Measurements from ENCODE around the gene MIEF1. TPM values are rescaled to one million over a fixed set of nuclear protein-coding genes. Genes with fewer than 3 reads are reported as not detected.

Gene MIEF1
- polyA plus RNA-seq, 1 experiment: 21.0 TPM

- CTCF ChIA-PET: interaction anchor here (1.7 kb wide), 1 partner anchor 9 kb away, joined by 4 read pairs; no protein-coding TSS in a partner anchor
- POLR2A ChIA-PET: no interaction called here
Observed at GRCh38 chr22:39486951-39487825, 14.9 kb upstream of the MIEF1 start.

GRCh38 chr22:39487826-39488520 is 14.1 kb upstream of the MIEF1 start:
- H3K4me3 ChIP-seq (ENCODE audit: low read depth, low read length): no peak overlapping the region
- POLR2A ChIA-PET: no interaction called here
- no peaks in the 10 kb centered on the region for H3K36me3 ChIP-seq (ENCODE audit: control insufficient read depth, insufficient read depth, low read length)
- no peaks in the 10 kb centered on the region; the same call in 1 of the 2 replicates for H3K27me3 ChIP-seq (ENCODE audit: control insufficient read depth, insufficient read depth, low read length)
- no peak for DNase-seq (ENCODE audit: low read depth)
- CTCF ChIA-PET: interaction anchor here (1.7 kb wide), 1 partner anchor 8 kb away, joined by 4 read pairs; no protein-coding TSS in a partner anchor
- TF ChIP-seq CTCF (IDR thresholded peaks at IDR 0.05; ENCODE audit: insufficient read depth, low read depth, low read length): no peak

More at GRCh38 chr22:39486951-39487825, 14.9 kb upstream of the MIEF1 start:
- no peak for DNase-seq (ENCODE audit: low read depth)
- H3K36me3 ChIP-seq (ENCODE audit: control insufficient read depth, insufficient read depth, low read length): no peaks in the 10 kb centered on the region
- no peak for TF ChIP-seq CTCF (IDR thresholded peaks at IDR 0.05; ENCODE audit: insufficient read depth, low read depth, low read length)
- no peak overlapping the region for H3K4me3 ChIP-seq (ENCODE audit: low read depth, low read length)
- no peaks in the 10 kb centered on the region; the same call in 1 of the 2 replicates for H3K27me3 ChIP-seq (ENCODE audit: control insufficient read depth, insufficient read depth, low read length)

GRCh38 chr22:39488563-39489083 is 13.5 kb upstream of the MIEF1 start:
- Histone ChIP-seq H3K27me3 (ENCODE audit: control insufficient read depth, insufficient read depth, low read length) (no peaks in the 10 kb centered on the region; the same call in 1 of the 2 replicates), H3K4me3 (ENCODE audit: low read depth, low read length) (no peak overlapping the region), H3K36me3 (ENCODE audit: control insufficient read depth, insufficient read depth, low read length) (no peaks in the 10 kb centered on the region)
- ChIA-PET CTCF (no interaction called here), POLR2A (no interaction called here)
- DNase-seq (ENCODE audit: low read depth): no peak
- no peak for TF ChIP-seq CTCF (IDR thresholded peaks at IDR 0.05; ENCODE audit: insufficient read depth, low read depth, low read length)

- H3K27me3 ChIP-seq (ENCODE audit: control insufficient read depth, insufficient read depth, low read length): no peaks in the 10 kb centered on the region
- CTCF ChIA-PET: interaction anchor here (0.6 to 3.1 kb wide), 6 partner anchors 13 to 424 kb away, joined by 3 to 13 read pairs (median 3); no protein-coding TSS in a partner anchor
- POLR2A ChIA-PET: no interaction called here
- TF ChIP-seq CTCF (IDR thresholded peaks at IDR 0.05; ENCODE audit: insufficient read depth, low read depth, low read length): no peak
- H3K36me3 ChIP-seq (ENCODE audit: control insufficient read depth, insufficient read depth, low read length): no peaks in the 10 kb centered on the region
- DNase-seq (ENCODE audit: low read depth): no peak
- no peak overlapping the region for H3K4me3 ChIP-seq (ENCODE audit: low read depth, low read length)
Observed at GRCh38 chr22:39489094-39490068, 12.7 kb upstream of the MIEF1 start.
